Posterior cingulate gyrus (tissue), 11 donors: ENCODE data around the gene BICD2.

Experiments
- DNase-seq, 10 donors: peaks; one replicate each; pipeline versions ENCODE4 v3.0.0 to v3.0.0-alpha.2; 2020 to 2021; ENCODE audit warnings: mixed read lengths in 3 of 10
- intact Hi-C: fragments of 100-400 bp; cut with DNase I; formaldehyde crosslinking; loops from one replicate; pipeline ENCODE4 v1.15.1; 2023

BICD2 gene

DNA sequence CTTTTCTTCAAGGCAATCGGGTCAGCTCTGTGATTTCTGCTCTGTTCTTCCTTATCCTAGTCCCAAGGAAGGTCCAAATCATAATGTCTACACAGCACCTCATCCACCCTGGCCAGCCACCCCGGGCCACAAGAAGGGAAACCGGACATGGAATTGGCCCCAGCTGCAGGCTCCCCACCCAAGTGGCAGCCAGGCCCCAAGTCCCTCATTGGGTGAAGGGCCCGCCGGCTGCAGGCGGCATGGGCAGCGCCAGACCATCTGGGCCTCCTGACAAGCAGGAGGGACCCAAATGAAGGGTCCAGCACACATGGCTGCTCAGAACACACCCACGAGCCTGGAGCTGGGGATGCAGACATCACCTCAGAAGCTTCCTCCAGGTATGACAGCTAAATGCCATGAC is 33.7 kb downstream of the BICD2 start:
- DNase-seq: peak in 4 of 10 donors; percentile 1 to 81 (median 52)
- intact Hi-C loops: no loop called here

DNA sequence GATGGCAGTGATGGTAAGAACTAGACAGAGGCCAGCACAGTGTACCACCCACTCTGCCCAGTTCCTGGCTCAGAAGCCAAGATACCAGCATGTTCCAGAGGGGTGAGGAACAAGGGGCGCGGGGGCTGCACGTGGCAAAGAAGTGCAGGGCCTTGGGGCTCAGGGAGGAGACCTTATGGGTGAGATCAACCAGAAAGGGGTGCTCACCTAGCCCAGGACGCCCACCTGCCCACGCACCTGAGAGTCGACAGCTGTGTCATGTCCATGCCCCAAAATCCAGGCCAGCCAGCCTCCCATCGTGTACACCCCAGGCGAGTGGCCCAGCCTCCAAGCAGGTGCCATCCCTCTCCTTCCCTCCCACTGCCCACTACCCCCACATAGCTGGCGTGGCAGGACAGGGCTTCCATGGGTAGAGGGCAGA is 34.9 kb downstream of the BICD2 start:
- DNase-seq: peak in 4 of 10 donors; percentile 14 to 81 (median 66)
- intact Hi-C loops: loop anchor here (5.0 kb wide), 1 partner anchor 33 kb away; the partner anchor contains the start of gene BICD2

DNA sequence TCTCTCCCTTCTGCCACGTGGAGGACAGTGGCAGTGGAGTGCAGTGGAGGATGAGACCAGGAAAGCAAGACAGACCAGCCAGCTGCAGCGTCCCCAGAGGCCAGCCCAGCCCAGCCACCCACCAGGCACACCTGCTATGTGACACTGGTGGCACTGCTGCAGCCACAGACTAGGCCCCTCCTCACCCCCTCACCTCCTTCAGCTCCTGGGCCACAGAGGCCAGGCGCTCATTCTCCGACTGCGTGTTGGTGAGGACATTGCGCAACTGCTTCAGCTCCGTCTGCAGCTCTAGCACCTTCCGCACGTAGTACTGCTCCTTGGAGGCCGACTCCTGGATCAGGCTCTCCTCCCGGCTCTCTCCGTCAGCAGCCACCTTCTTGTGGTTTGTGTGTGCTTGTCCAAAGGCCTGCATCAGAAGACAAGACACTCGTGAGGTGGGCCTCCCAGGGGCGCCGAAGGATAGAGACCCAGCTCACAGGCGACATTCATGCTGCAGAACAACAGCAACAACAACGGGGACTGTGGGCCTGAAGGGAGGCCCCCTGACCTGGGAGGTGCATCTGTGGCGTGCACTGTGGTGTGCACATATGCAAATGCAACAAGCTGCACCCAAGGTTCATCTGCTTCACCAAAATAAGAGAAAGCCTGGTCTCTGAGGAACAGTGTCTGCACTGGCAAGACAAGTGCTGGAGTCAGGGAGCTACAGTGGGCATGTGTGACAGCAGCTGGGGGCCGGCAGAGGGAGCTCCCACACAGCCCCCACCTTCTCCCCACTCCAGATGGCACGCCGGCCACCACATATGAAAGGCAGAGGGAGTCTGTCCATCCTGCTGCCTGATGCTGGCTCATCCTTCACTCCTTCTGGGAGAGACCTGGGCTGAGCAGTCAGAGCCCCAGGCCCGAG is 35.5 kb downstream of the BICD2 start:
- intact Hi-C loops: loop anchor here (5.0 kb wide), 1 partner anchor 33 kb away; the partner anchor contains the start of gene BICD2
- peak in 9 of 10 donors; percentile 36 to 94 (median 68) for DNase-seq

DNA sequence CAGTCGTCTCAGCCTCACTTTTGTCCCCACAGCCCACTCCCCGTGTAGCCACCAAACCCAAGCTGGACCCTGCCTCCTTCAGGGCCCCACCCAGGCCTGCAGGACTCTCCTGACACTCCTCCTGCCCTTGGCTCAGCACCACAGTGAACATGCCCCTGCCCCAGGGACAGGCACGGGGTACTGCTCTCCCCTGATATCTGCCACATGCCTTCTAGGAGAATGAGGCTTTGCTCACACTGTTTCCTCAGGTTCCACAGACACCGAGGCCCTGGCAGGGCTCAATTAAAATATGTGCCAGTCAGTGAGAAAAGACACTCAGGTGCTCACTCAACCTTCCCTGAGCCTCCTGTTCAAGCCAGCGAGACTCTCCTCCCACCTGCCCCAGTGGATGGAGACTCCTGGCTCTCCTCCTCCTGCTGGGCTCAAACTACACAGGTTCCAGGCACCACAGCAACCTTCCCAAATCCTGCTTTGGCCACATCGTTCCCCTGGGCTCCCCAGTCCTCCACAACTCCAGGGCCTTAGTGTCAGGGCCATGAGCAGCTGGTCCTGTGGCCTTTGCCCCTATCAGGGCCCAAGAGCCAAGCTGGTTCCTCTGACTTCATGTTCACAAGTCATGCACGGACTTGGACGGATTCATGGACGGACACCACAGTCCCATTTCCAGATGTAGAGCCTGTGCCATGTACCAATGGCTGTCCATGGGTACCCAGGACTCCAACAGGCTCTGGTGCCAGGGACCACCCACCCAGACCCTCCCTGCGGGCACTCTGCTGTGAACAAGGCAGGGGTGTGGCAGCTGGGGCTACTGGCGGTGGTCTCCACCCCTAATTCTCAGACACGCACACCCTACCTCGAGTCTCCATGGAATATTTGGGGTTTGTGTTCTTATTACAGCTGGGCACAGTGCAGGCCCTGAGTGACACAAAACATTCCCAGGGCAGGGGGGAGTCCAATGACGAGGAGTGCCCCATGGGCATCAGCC is 36.6 kb downstream of the BICD2 start:
- intact Hi-C loops: loop anchor here (5.0 kb wide), 1 partner anchor 34 kb away; the partner anchor contains the start of gene BICD2
- DNase-seq: peak in 3 of 10 donors; percentile 44 to 64 (median 49)

DNA sequence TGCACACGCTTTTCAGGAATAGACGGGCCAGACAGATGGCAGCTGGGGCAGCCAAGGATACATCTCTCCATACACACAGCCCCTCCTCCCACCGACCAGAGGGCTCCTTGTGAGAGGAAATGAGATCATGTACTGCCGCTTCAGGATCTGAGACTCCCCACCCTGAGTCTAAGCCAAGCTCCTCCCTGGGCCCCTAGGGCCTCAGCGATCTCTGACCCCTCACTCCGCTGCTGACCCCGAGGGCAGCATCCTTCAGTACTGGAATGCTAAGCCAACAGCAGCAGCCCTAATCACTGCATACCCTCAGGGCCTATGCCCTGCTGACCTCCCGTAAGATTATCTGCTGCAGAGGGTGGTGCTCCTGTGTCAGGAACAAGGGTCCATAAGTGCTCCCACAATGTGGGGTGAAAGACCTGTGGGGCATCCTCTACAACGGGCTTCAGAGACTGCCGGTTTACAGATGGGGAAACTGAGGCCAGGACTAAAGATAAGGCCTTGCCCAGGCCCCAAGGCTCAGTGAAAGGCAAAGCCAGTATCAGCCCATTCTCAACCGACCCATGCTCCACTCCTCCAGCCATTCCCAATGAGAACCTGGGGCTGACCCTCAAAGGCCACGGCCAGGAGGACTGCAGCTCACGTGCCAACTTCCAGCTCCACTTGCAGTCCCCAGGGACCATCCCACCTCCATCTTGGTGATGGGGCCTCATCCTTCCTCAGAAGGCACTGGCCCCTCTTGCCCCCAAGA is 37.5 kb downstream of the BICD2 start:
- intact Hi-C loops: loop anchor here (5.0 kb wide), 1 partner anchor 35 kb away; the partner anchor contains the start of gene BICD2

DNA sequence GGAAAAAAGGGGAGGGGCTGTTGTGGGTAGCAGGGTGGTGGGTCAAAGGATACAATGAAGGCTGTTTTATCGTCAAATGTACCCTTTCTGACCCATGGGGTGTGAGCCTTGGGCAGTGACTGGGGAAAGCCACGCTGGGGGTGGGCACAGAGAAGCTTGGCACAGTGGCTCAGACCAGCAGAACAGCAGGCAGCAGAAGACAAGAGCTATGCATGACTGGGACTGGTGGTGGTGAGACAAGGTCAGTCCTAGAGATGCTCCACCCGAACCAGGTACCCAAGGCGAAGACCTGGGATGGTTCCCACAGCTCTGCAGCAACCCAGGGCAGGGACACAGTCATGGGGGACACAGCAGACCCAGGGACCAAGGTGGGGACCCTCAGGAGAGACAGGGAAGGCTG is 38.3 kb downstream of the BICD2 start:
- peak in 1 of 10 donors; percentile 66 for DNase-seq
- intact Hi-C loops: loop anchor here (5.0 kb wide), 1 partner anchor 36 kb away; the partner anchor contains the start of gene BICD2

More for the DNA sequence above, 37.5 kb downstream of the BICD2 start:
- peak in 3 of 10 donors; percentile 32 to 79 (median 78) for DNase-seq

DNA sequence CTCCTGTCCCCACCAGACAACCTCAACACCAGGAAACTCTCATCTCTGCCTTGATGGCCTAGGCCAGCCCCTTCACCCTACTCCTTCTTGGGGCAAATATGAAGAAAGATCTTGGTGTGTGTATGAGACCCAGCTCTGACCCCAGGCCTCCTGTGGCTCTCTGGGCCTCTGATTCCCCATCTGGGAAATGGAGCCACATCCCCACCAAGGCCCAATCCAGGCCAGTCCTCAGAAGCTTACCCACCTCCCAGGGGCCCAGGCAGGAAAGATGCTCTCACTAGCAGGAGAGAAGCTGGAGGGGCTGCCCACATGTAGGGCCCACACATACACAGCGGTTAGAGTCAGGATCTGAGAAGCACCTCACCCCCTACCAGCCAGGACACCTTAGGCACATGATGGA is 38.9 kb downstream of the BICD2 start:
- intact Hi-C loops: loop anchor here (5.0 kb wide), 1 partner anchor 37 kb away; the partner anchor contains the start of gene BICD2
- peak in 1 of 10 donors; percentile 0 for DNase-seq

DNA sequence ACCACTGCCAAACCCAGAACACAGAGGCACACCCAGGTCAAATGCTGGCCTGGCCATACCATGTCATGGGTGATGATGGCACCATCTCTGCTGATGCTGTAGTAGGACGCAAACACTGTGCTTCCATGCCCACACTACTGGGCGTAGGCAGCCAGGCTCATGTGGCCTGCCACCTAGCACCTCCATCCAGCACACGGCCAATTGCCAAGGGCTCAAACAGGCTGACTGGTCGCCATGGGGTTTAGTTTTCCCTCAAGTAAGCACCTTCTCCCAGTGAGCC is 39.4 kb downstream of the BICD2 start:
- peak in 2 of 10 donors; percentile 41 to 42 for DNase-seq
- intact Hi-C loops: loop anchor here (5.0 kb wide), 1 partner anchor 37 kb away; the partner anchor contains the start of gene BICD2

DNA sequence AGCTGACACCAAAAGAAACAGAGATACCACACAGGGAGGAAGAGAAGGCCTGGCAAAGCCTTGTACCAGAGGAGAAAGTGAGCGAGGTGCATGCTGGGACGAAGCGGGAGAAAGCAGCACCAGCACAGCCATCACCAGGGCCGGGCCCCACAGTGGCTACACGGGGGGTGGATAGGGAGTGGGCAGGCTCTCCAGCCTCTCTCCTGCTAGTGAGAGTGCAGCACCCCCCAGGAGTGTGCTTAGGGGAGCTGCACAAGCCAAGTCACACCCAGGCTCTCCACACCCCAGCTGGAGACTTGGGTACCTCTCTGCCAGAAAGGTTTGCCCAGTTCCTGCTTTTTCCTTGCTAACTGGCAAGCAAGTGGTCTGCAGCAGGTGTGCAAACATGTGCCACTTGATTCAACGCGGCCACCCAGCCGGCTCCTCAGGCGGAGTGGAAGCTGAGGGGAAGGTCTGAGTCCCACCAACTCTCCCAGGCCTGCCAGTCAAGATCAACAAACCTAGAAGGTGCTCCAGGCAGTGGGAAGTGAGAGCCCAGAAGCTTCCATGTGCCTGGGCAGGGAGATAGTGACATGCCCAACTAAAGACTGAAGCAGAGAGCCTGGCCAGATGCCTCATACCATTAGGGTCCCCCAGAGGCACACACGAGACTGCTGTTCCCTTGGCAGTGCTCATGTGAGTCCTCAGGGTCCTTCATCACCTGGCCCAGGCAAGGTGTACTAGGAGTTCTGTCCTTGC is 39.9 kb downstream of the BICD2 start:
- intact Hi-C loops: loop anchor here (5.0 kb wide), 1 partner anchor 38 kb away; the partner anchor contains the start of gene BICD2
- peak in 4 of 10 donors; percentile 9 to 82 (median 74) for DNase-seq

DNA sequence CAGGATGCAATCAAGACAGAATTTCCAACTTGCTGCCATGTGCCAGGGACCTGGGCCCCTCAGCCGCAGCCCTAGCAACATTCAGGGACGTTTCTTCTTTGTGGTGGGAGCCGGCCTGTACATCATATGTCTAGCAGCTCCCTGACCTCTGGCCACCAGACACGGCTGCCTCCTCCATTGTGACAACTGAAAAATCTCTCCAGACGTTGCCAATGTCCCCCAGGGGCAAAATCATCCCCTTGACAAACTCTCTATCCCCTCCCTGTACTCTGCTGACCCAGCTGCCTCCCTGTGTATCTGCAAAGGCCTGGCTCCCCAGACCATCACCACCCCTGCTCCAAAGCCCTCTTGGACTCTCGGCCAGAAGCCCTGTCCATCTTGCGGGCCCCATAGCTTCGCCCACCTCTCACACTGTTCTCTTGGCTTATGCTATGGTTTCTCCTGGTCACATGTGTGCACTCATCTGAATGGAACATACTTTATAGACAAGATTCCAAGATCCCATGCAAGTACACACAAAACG is 40.8 kb downstream of the BICD2 start:
- intact Hi-C loops: no loop called here
- DNase-seq: peak in 2 of 10 donors; percentile 3 to 54

DNA sequence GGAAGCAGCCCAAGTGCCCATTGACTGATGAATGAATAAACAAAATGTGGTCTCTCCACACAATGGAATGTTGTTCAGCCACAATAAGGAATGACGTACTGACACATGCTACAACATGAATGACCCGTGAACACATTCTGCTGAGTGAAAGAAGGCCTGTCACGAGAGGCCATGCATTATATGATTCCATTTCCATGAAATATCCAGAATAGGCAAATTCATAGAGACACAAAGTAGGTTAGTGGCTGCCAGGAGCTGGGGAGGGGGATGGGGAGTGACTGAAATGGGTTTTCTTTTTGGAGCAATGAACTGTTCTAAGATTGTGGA is 41.4 kb downstream of the BICD2 start:
- intact Hi-C loops: no loop called here
- peak in 3 of 10 donors; percentile 29 to 79 (median 44) for DNase-seq

DNA sequence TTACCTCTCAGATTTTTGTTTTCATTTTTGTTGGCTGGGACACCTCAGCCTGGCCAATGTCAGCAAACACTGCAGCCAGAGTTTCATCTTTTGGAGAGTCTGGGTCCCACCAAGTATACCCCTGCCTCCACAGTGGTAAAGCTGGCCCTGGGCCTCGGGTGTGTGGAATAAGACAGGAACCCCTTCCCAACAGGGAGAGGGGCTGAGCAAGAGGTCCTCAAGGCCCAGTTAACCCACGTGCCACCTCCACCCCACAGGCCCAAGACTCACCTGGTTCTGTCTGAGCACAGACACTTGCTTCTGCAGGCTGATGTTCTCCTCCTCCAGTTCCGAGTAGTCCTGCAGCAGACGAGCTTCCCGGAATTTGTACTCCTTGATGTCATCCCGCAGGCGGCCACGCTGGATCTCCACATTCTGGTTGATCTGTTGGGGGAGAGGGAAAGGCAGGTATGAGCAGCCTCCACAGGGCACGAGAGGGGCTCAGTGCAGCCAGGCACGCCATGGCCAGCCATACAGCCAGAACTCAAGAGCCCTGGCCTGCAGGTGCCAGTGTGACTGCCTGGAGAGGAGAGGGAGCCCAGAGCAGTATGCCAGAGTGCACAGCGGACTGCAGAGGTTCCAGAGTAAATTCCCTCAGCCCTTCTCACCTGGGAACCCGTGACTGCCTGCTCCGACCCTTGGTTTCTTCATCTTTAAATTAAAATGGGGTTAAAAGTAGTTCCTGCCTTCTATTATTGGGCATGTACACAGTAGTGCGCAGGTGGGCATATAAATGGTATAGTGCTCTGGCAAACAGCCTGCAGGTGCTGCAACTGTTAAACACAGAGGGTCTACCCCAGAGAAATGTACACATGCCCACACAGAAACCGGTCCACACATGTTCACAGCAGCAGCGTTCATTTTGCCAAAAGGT is 42.0 kb downstream of the BICD2 start:
- peak in 2 of 10 donors; percentile 57 to 58 for DNase-seq
- intact Hi-C loops: no loop called here

DNA sequence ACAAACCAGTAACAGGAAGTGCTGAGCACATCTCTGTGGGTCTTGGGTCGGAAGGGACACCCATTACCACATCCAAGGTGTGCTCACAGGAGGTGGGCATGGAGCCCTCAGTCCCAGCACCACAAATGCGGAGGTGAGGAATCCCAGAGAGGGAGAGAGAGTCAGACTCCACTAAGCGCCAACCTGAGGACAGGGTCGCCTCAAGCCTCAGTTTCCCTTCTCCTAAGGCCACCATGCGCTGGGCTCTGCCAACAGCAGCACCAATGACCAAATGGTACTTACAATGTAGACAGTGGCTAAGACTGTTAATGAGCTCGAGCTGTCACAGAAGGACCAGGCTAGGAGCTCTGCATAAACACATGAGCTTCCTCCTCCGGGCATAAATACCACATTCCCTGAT is 43.1 kb downstream of the BICD2 start:
- peak in 1 of 10 donors; percentile 56 for DNase-seq
- intact Hi-C loops: no loop called here

DNA sequence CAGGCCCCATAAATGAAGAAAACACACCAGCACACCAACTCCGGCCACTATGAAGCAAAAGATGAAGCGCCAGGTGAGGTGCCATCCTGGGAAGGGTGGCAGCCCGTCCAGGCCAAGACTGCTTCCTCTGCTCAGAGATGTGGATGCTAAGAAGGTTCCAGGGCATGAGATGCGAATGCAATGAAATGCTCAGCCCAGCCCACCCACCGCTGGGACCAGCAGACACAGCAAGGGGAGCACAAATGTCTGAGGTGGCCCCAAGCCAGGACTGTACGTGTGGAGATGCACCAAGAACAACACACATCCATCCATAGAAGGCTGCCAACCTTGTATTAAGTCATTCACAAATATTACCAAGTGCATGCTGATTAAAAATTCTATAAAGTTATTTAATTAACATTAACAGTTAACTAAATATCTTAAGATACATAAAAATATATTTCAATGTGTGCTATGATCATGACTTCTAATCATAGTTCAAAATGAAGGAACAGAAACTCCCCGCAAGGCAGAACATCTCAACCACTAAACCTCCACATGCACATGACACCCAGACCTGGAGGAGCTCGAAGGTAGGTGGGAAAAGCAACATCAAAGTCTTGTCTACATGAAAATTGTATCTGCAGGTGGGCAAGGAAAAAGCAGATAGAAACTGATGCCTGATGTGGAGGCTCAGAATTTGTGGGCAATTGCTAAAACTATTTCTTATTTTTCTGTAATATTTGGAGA is 43.7 kb downstream of the BICD2 start:
- intact Hi-C loops: no loop called here

DNA sequence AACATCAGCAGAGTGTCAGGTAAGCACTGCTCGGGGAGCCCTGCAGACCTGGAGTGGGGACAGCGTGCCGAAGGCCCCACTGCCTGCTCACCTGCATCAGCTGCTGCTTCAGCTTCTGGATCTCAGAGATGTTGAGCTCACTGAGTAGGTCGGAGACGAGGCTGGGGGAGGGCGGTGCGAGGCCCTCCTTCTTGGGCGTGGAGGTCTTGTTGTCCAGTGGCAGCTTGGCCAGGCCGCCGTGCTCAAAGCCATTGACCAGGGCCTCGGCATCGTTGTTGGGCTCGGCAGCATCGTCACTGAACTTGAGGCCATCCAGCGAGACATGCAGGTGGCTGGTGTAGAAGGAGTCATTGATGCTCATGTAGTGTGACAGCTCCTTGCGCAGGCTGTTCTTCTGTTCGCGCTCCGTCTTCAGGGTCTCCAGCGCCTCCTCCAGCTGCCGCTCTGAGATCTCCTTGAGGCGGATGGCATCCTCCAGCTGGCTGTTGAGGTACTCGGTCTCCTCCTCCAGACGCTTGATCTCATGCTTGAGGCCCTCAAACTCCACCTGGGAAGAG is 44.3 kb downstream of the BICD2 start:
- DNase-seq: peak in 2 of 10 donors; percentile 77 to 83
- intact Hi-C loops: no loop called here

More for the DNA sequence above, 43.7 kb downstream of the BICD2 start:
- peak in 1 of 10 donors; percentile 33 for DNase-seq

DNA sequence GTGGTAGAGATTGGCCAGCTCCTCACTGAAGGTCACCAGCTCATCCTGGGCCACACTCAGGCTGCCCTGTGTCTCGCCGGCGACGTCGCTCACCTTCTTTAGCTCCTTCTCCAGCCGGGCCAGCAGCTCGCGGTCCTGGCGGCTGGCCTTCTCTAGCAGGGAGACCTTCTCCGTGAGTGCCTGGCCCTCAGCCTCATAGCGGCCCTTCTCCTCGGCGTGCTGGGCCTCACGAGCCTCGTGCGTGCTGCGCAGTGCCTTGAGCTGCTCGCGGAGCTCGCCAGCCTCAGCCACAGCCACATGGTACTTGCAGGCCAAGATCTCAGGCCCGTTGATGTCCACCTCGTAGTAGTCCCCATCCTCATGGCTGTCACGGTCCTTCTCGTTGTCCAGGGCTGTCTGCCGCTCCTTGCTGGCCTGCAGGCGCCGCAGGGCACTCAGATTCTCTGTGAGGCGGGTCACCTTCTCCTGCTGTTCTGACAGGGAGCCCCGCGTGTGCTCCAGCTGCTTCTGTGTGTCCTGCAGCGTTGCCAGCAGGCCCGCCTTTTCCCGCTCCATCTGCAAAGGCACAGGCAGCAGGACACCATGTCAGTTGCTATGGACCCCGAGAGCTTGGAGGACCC is 45.5 kb downstream of the BICD2 start:
- intact Hi-C loops: no loop called here
- peak in 1 of 10 donors; percentile 46 for DNase-seq
